ENCODE data around the gene CDYL2. TPM values are rescaled to one million over a fixed set of nuclear protein-coding genes. Genes with fewer than 3 reads are reported as not detected.

CDYL2 gene
- total and polyA plus RNA-seq, 7 donors: 1.2 to 8.8 (median 2.5) TPM

DNA sequence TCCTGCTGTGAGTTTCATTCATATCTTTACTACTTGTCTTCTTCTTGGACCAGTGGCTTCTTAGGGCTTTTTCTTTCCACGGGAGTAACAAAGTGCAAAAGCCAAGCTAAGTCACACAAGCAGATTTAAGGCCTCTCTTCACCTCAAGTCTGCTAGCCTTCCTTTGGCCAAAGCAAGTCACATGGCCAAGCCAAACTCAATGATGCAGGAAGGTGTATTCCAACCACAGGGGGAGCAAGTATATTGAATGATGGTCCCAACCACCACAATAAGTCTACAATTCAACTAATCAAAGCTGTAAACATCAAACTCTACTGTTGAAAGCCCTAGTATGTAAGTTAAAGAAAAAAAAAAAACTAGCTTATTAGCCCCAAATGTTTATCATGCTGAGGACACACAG lies 44.5 kb upstream of the CDYL2 start:
- no peak for DNase-seq
- H3K27ac ChIP-seq: no peak overlapping the region
- H3K36me3 ChIP-seq: no peaks in the 10 kb centered on the region
- H3K4me3 ChIP-seq: no peak overlapping the region
- peaks cover 0 to 8% (median 0%) of the 10 kb centered on the region in 4 donors for H3K9me3 ChIP-seq
- no peaks in the 10 kb centered on the region for H3K27me3 ChIP-seq
- WGBS, 2 donors: 89 to 100% methylated on average over 1 of the region's 1 CpG
- intact Hi-C loops (cut with DNase I): no loop called here
- no peaks in the 10 kb centered on the region for H3K4me1 ChIP-seq
- TF ChIP-seq POLR2AphosphoS5 (IDR thresholded peaks at IDR 0.05) (no peak), EP300 (IDR thresholded peaks at IDR 0.05) (no peak), POLR2A (IDR thresholded peaks at IDR 0.05) (no peak)
- TF ChIP-seq, protein P1, sequence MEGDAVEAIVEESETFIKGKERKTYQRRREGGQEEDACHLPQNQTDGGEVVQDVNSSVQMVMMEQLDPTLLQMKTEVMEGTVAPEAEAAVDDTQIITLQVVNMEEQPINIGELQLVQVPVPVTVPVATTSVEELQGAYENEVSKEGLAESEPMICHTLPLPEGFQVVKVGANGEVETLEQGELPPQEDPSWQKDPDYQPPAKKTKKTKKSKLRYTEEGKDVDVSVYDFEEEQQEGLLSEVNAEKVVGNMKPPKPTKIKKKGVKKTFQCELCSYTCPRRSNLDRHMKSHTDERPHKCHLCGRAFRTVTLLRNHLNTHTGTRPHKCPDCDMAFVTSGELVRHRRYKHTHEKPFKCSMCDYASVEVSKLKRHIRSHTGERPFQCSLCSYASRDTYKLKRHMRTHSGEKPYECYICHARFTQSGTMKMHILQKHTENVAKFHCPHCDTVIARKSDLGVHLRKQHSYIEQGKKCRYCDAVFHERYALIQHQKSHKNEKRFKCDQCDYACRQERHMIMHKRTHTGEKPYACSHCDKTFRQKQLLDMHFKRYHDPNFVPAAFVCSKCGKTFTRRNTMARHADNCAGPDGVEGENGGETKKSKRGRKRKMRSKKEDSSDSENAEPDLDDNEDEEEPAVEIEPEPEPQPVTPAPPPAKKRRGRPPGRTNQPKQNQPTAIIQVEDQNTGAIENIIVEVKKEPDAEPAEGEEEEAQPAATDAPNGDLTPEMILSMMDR (IDR thresholded peaks at IDR 0.05): no peak

DNA sequence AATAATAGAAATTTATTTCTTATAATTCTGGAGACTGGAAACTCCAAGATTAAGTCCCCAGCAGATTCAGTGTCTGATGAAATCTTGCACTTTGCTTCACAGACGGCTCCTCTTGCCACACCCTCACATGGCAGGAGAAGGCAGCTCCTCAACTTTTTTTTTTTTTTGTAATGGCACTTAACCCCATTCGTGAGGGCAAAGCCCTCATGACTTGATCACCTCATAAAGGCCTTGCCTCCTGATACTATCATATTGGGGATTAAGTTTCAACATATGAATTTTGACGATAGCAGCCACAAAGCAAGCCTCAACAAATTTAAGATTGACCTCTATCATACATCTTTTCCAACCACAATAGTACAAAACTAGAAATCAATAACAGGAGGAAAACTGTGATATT lies 42.3 kb upstream of the CDYL2 start:
- DNase-seq: no peak
- Histone ChIP-seq H3K36me3 (no peaks in the 10 kb centered on the region), H3K27me3 (no peaks in the 10 kb centered on the region), H3K4me1 (no peaks in the 10 kb centered on the region), H3K9me3 (peaks cover 0 to 10% (median 0%) of the 10 kb centered on the region in 4 donors), H3K27ac (no peak overlapping the region), H3K4me3 (no peak overlapping the region)
- 30 to 59% methylated on average over 3 of the region's 3 CpGs for WGBS, 2 donors
- TF ChIP-seq, protein P1 (IDR thresholded peaks at IDR 0.05): no peak
- TF ChIP-seq POLR2AphosphoS5 (IDR thresholded peaks at IDR 0.05): no peak
- no peak for TF ChIP-seq POLR2A (IDR thresholded peaks at IDR 0.05)
- no peak for TF ChIP-seq EP300 (IDR thresholded peaks at IDR 0.05)
- intact Hi-C loops (cut with DNase I): no loop called here

DNA sequence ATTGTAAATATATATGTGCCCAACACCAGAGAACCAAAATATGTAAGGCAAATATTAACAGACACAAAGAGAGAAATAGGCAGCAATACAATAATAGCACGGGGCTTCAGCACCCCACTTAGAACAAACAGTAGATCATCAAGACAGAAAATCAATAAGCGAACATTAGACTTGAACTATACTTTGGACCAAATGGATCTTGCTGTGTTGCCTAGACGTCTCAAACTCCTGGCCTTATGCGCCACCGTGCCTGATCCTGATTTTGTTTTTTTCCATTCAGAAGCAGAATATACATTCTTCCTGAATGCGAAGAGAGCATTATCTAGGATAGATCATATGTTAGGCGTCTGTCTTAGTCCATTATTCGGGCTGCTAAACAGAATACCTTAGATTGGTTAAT lies 41.9 kb upstream of the CDYL2 start:
- Histone ChIP-seq H3K27ac (no peak overlapping the region), H3K4me1 (no peaks in the 10 kb centered on the region), H3K4me3 (no peak overlapping the region), H3K27me3 (no peaks in the 10 kb centered on the region), H3K9me3 (peaks cover 0 to 10% (median 0%) of the 10 kb centered on the region in 4 donors), H3K36me3 (no peaks in the 10 kb centered on the region)
- TF ChIP-seq POLR2A (IDR thresholded peaks at IDR 0.05) (no peak), POLR2AphosphoS5 (IDR thresholded peaks at IDR 0.05) (no peak), EP300 (IDR thresholded peaks at IDR 0.05) (no peak)
- TF ChIP-seq, protein P1 (IDR thresholded peaks at IDR 0.05): no peak
- no peak for DNase-seq
- WGBS, 2 donors: 77 to 92% methylated on average over 8 of the region's 8 CpGs
- intact Hi-C loops (cut with DNase I): no loop called here

DNA sequence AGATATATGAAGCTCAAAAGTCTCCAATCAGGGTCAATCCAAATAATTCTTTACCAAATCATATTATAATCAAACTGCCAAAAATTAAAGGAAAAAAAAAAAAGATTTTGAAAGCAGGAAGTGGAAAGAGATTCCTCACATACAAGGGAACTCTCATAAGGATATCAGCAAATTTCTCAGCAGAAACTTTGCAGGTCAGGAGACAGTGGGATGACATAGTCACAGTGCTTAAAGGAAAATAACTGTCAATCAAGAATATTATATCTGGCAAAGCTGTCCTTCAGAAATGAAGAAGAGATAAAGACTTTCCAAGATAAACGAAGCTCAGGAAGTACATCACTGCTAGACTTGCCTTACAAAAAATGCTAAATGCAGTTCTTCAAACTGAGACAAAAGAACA lies 40.0 kb upstream of the CDYL2 start:
- H3K27ac ChIP-seq: no peak overlapping the region
- 91 to 94% methylated on average over 1 of the region's 1 CpG for WGBS, 2 donors
- H3K36me3 ChIP-seq: no peaks in the 10 kb centered on the region
- no peak for TF ChIP-seq EP300 (IDR thresholded peaks at IDR 0.05)
- TF ChIP-seq POLR2AphosphoS5 (IDR thresholded peaks at IDR 0.05): no peak
- no peak for TF ChIP-seq POLR2A (IDR thresholded peaks at IDR 0.05)
- TF ChIP-seq, protein P1 (IDR thresholded peaks at IDR 0.05): no peak
- no peaks in the 10 kb centered on the region for H3K4me1 ChIP-seq
- no peak for DNase-seq
- intact Hi-C loops (cut with DNase I): no loop called here
- H3K9me3 ChIP-seq: peaks cover 0 to 10% (median 0%) of the 10 kb centered on the region in 4 donors
- H3K27me3 ChIP-seq: no peaks in the 10 kb centered on the region
- no peak overlapping the region for H3K4me3 ChIP-seq

DNA sequence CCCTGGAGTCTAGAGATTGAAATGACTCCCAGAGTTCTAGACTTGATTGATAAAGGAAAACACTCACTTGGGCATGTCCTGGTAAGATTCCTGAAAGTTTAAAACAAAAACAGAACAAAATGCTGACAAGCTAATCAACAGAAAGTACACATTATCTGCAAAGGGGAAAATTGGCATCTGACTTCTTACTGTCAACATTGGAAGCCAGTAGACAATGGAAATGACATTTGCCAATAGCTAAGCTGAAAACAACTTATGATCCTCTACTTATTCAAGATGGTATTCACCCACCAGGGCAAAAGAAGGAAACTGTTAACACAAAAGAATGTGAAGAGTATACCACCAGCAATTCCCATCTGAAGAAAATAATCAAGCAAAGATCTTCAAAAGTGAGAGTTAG lies 36.8 kb upstream of the CDYL2 start:
- intact Hi-C loops (cut with DNase I): no loop called here
- H3K4me1 ChIP-seq: no peaks in the 10 kb centered on the region
- TF ChIP-seq POLR2A (IDR thresholded peaks at IDR 0.05) (no peak), POLR2AphosphoS5 (IDR thresholded peaks at IDR 0.05) (no peak), EP300 (IDR thresholded peaks at IDR 0.05) (no peak)
- TF ChIP-seq, protein P1 (IDR thresholded peaks at IDR 0.05): no peak
- no peaks in the 10 kb centered on the region for H3K27me3 ChIP-seq
- H3K36me3 ChIP-seq: no peaks in the 10 kb centered on the region
- peaks cover 0 to 10% (median 0%) of the 10 kb centered on the region in 4 donors for H3K9me3 ChIP-seq
- no peak for DNase-seq
- H3K27ac ChIP-seq: no peak overlapping the region
- H3K4me3 ChIP-seq: no peak overlapping the region
